ENCODE measurements around the gene ANKRD13B.
A peak's percentile ranks its signal among the peaks of the same experiment; 100 is the strongest.

GRCh38 chr17:29565643-29566472 is 27.1 kb upstream of the ANKRD13B start:
- TF ChIP-seq HCFC1 (IDR thresholded peaks at IDR 0.05; ENCODE audit: low read depth, low read length) (no peak), ZSCAN25 (CRISPR knock-in tag; IDR thresholded peaks at IDR 0.05) (0 out of 2 replicates have a peak, but pooled peaks have one; percentile 52), EP300 (IDR thresholded peaks at IDR 0.05; ENCODE audit: low read depth in 2 of 2, low read length in 2 of 2) (no peak), EP300 (CRISPR knock-in tag; IDR thresholded peaks at IDR 0.05; ENCODE audit: borderline replicate concordance) (no peak), SP5 (CRISPR knock-in tag; IDR thresholded peaks at IDR 0.05; ENCODE audit: borderline replicate concordance, low read depth) (no peak), ZNF646 (CRISPR knock-in tag; IDR thresholded peaks at IDR 0.05) (no peak), MXD1 (CRISPR knock-in tag; IDR thresholded peaks at IDR 0.05) (peak; percentile 78; the same call in 1 of the 2 replicates), ZBTB43 (CRISPR knock-in tag; conservative IDR thresholded peaks at IDR 0.05) (no peak), NFE2L2 (IDR thresholded peaks at IDR 0.05; ENCODE audit: low read length) (no peak), ZNF263 (CRISPR knock-in tag; IDR thresholded peaks at IDR 0.05) (no peak), SMAD3 (CRISPR knock-in tag; IDR thresholded peaks at IDR 0.05) (no peak), HDAC2 (CRISPR knock-in tag; IDR thresholded peaks at IDR 0.05) (0 out of 2 replicates have a peak, but pooled peaks have one; percentile 11), ZNF709 (CRISPR knock-in tag; IDR thresholded peaks at IDR 0.05) (peak; percentile 77)

All from HepG2 (cell line).